Urinary bladder (tissue), 4 donors: Measurements from ENCODE around the gene POTEC. TPM values are rescaled to one million over a fixed set of nuclear protein-coding genes. Genes with fewer than 3 reads are reported as not detected.
"Not testable (repeated sequence)": the region's sequence is repeated elsewhere in the genome, so short reads cannot be mapped to it uniquely, and the experiment has no call there.

Source experiments
- DNase-seq: peaks from one replicate; pipeline ENCODE4 v3.0.0-alpha.2; 2015; ENCODE audit errors: extremely low spot score
- H3K27ac ChIP-seq: one replicate; pipeline ENCODE4 v1.5.1; 2013; ENCODE audit warnings: low read depth, mild to moderate bottlenecking, moderate library complexity
- H3K36me3 ChIP-seq: one replicate; pipeline ENCODE4 v1.6.1; 2013; ENCODE audit warnings: mild to moderate bottlenecking, moderate library complexity; ENCODE audit not compliant: insufficient read depth
- H3K4me1 ChIP-seq: one replicate; pipeline ENCODE4 v1.6.1; 2013; ENCODE audit warnings: mild to moderate bottlenecking, moderate library complexity; ENCODE audit not compliant: insufficient read depth
- H3K4me3 ChIP-seq: one replicate; pipeline ENCODE4 v1.5.1; 2013; ENCODE audit warnings: low read depth, low read length
- WGBS: extraction: QIAGEN DNeasy Blood & Tissue Kit; methylation state at CpG from one replicate; pipeline ENCODE4 v1.1.7; 2013; 5-methylcytosine and 5-hydroxymethylcytosine counted together
- polyA plus RNA-seq: library from polyadenylated mRNA; stranded (reverse); fragments of 200-250 nt; gene quantifications from one replicate; pipeline ENCODE4 v1.2.3, GENCODE V29; 2013
- small RNA-seq: library from RNA; depleted of rRNA; stranded (forward); fragments of <200 nt; gene quantifications from one replicate; pipeline ENCODE3, GENCODE V24; 2014
- total RNA-seq: library from RNA; depleted of rRNA; stranded (reverse); fragments of >200 nt; gene quantifications from one replicate; pipeline ENCODE4 v1.2.3, GENCODE V29; 2014
- donor health status: healthy with polysubstance abuse.
- donor health status: healthy.

Gene POTEC
- total and polyA plus RNA-seq, 2 donors, result not detected

GRCh38 chr18:14474007-14474720, 69.2 kb downstream of the POTEC start:
- not testable (repeated sequence) for H3K27ac ChIP-seq, H3K4me1 ChIP-seq, DNase-seq, H3K4me3 ChIP-seq, H3K36me3 ChIP-seq
- 91% methylated on average over 33 of the region's 38 CpGs for WGBS

GRCh38 chr18:14473250-14474006, 70.0 kb downstream of the POTEC start:
- not testable (repeated sequence) for H3K4me3 ChIP-seq, H3K4me1 ChIP-seq, H3K36me3 ChIP-seq, DNase-seq, H3K27ac ChIP-seq
- 94% methylated on average over 23 of the region's 23 CpGs for WGBS

GRCh38 chr18:14471286-14471685, 72.1 kb downstream of the POTEC start:
- DNase-seq, H3K27ac ChIP-seq, H3K4me3 ChIP-seq, H3K36me3 ChIP-seq, H3K4me1 ChIP-seq: not testable (repeated sequence)
- 67% methylated on average over 3 of the region's 3 CpGs for WGBS

- not testable (repeated sequence) for H3K4me3 ChIP-seq, H3K4me1 ChIP-seq, DNase-seq, H3K27ac ChIP-seq, H3K36me3 ChIP-seq
- WGBS, result 75% methylated on average over 3 of the region's 3 CpGs
Observed at GRCh38 chr18:14470446-14470845, 73.0 kb downstream of the POTEC start.

- not testable (repeated sequence) for H3K4me3 ChIP-seq, H3K36me3 ChIP-seq, H3K4me1 ChIP-seq, DNase-seq, H3K27ac ChIP-seq
Observed at GRCh38 chr18:14470046-14470445, 73.4 kb downstream of the POTEC start.

- not testable (repeated sequence) for H3K4me1 ChIP-seq, H3K27ac ChIP-seq, H3K36me3 ChIP-seq, DNase-seq, H3K4me3 ChIP-seq
- WGBS, result 57% methylated on average over 1 of the region's 1 CpG
Observed at GRCh38 chr18:14465989-14466388, 77.4 kb downstream of the POTEC start.

Small RNA genes lying within 50 kb of the gene (small RNA-seq; reads per million reads assigned to genes)
- gene RNU6-1021P, result not detected

Other genes with a start within 250 kb of the POTEC start
- not detected for gene ANKRD30B, start 204.6 kb upstream of the POTEC start, total RNA-seq
- gene ANKRD30B, start 204.6 kb upstream of the POTEC start, polyA plus RNA-seq, result not detected